ENCODE measurements around the gene MGAT1. TPM values are rescaled to one million over a fixed set of nuclear protein-coding genes. Genes with fewer than 3 reads are reported as not detected.
"Not testable (repeated sequence)": the region's sequence is repeated elsewhere in the genome, so short reads cannot be mapped to it uniquely, and the experiment has no call there.

MGAT1 gene
- total RNA-seq, 2 donors from 2014 or later = 76.2 to 101 TPM

DNA sequence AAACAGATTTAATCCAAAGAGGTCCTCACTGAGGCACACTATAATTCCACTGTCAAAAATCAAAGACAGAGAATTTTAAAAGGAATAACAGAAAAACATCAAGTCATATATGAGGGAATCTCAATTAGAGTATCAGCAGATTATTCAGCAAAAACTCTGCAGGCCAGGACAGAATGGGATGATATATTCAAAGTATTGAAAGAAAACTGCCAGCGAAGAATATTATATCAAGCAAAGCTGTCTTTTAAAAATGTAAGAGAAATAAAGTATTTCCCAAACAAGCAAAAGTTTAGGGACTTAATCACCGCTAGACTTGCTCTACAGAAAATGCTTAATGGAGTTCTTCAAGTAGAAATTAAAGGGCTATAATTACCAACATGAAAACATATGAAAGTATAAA is 47.0 kb downstream of the MGAT1 start:
- Mint-ChIP-seq H3K27me3 (ENCODE audit: insufficient read depth) (peaks cover 14% of the 10 kb centered on the region), H3K36me3 (ENCODE audit: low read depth) (no peaks in the 10 kb centered on the region), H3K4me3 (no peak overlapping the region), H3K4me1 (no peaks in the 10 kb centered on the region), H3K9me3 (peaks cover 21% of the 10 kb centered on the region), H3K27ac (no peak overlapping the region)
- Histone ChIP-seq H3K4me3 (ENCODE audit: low read length) (no peak overlapping the region), H3K4me1 (ENCODE audit: control insufficient read depth, insufficient read depth, low read length) (no peaks in the 10 kb centered on the region), H3K9ac (ENCODE audit: extremely low read depth, low read length, poor library complexity, severe bottlenecking) (no peak overlapping the region), H3K27ac (ENCODE audit: low read depth, low read length) (no peak overlapping the region), H3K27me3 (ENCODE audit: control insufficient read depth, insufficient read depth, low read length, poor library complexity, severe bottlenecking) (no peaks in the 10 kb centered on the region), H3K9me3 (ENCODE audit: control insufficient read depth, low read length) (no peaks in the 10 kb centered on the region), H3K36me3 (ENCODE audit: control insufficient read depth, insufficient read depth, low read length) (no peaks in the 10 kb centered on the region)
- WGBS, 2 experiments (ENCODE audit: insufficient coverage in 1 of 2, insufficient read length in 1 of 2) = 50 to 80% methylated on average over 1 of the region's 2 CpGs
- TF ChIP-seq, protein P1, sequence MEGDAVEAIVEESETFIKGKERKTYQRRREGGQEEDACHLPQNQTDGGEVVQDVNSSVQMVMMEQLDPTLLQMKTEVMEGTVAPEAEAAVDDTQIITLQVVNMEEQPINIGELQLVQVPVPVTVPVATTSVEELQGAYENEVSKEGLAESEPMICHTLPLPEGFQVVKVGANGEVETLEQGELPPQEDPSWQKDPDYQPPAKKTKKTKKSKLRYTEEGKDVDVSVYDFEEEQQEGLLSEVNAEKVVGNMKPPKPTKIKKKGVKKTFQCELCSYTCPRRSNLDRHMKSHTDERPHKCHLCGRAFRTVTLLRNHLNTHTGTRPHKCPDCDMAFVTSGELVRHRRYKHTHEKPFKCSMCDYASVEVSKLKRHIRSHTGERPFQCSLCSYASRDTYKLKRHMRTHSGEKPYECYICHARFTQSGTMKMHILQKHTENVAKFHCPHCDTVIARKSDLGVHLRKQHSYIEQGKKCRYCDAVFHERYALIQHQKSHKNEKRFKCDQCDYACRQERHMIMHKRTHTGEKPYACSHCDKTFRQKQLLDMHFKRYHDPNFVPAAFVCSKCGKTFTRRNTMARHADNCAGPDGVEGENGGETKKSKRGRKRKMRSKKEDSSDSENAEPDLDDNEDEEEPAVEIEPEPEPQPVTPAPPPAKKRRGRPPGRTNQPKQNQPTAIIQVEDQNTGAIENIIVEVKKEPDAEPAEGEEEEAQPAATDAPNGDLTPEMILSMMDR (conservative IDR thresholded peaks at IDR 0.05) = no peak
- no peak for DNase-seq

DNA sequence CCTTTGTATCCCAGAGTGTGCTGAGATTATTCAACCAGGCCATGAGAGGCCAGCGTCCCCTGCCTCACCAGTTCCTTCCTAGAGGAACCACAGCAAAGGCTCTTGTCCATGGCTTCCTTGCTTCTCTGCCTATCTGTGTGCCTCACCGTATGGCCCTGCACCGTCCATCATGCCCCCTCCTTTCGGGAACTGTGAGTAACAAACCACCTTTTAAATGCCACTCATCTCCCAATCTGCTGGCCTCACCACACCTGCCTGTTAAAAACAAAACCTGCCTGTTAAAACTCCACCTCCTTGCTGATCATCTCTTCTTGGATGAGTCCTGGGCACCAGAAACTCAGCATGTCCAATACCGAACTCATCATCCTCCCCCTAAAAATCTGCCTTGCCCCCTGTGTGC is 58.4 kb downstream of the MGAT1 start:
- Mint-ChIP-seq H3K27me3 (ENCODE audit: insufficient read depth) (peaks cover 34% of the 10 kb centered on the region), H3K27ac (no peak overlapping the region), H3K9me3 (no peaks in the 10 kb centered on the region), H3K4me3 (no peak overlapping the region), H3K4me1 (no peaks in the 10 kb centered on the region), H3K36me3 (ENCODE audit: low read depth) (no peaks in the 10 kb centered on the region)
- Histone ChIP-seq H3K36me3 (ENCODE audit: control insufficient read depth, insufficient read depth, low read length) (no peaks in the 10 kb centered on the region), H3K9me3 (ENCODE audit: control insufficient read depth, low read length) (no peaks in the 10 kb centered on the region), H3K27ac (ENCODE audit: low read depth, low read length) (no peak overlapping the region), H3K4me3 (ENCODE audit: low read length) (no peak overlapping the region), H3K4me1 (ENCODE audit: control insufficient read depth, insufficient read depth, low read length) (no peaks in the 10 kb centered on the region), H3K27me3 (ENCODE audit: control insufficient read depth, insufficient read depth, low read length, poor library complexity, severe bottlenecking) (peaks cover 48% of the 10 kb centered on the region), H3K9ac (ENCODE audit: extremely low read depth, low read length, poor library complexity, severe bottlenecking) (no peak overlapping the region)
- DNase-seq = no peak
- TF ChIP-seq, protein P1 (conservative IDR thresholded peaks at IDR 0.05) = no peak
- WGBS, 2 experiments (ENCODE audit: insufficient coverage in 1 of 2, insufficient read length in 1 of 2) = 82 to 95% methylated on average over 5 of the region's 5 CpGs

DNA sequence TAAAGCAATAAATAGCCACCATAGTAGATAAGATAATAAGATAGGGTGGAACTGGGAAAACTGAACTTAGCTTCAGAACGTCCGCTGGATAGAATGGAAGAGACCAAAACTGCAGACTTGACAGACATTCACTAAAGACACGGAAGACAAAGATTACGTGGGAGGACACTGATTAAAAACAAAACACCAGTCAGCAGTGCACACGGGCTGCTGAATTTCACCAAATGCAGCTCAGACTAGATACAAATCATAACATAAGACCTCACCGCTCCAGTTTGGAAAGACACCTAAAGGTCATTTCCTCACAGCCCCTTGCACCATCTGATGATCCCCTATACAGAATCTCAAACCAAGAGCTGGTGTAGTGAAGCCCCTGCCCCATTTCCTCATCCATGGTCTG is 59.9 kb downstream of the MGAT1 start:
- Histone ChIP-seq H3K27me3 (ENCODE audit: control insufficient read depth, insufficient read depth, low read length, poor library complexity, severe bottlenecking) (peaks cover 53% of the 10 kb centered on the region), H3K9ac (ENCODE audit: extremely low read depth, low read length, poor library complexity, severe bottlenecking) (no peak overlapping the region), H3K27ac (ENCODE audit: low read depth, low read length) (no peak overlapping the region), H3K4me3 (ENCODE audit: low read length) (no peak overlapping the region), H3K4me1 (ENCODE audit: control insufficient read depth, insufficient read depth, low read length) (no peaks in the 10 kb centered on the region), H3K9me3 (ENCODE audit: control insufficient read depth, low read length) (no peaks in the 10 kb centered on the region), H3K36me3 (ENCODE audit: control insufficient read depth, insufficient read depth, low read length) (no peaks in the 10 kb centered on the region)
- no peak for DNase-seq
- TF ChIP-seq, protein P1 (conservative IDR thresholded peaks at IDR 0.05) = no peak
- H3K4me3 Mint-ChIP-seq = no peak overlapping the region
- WGBS, 2 experiments (ENCODE audit: insufficient coverage in 1 of 2, insufficient read length in 1 of 2) = 87 to 90% methylated on average over 6 of the region's 6 CpGs
- no peaks in the 10 kb centered on the region for H3K4me1 Mint-ChIP-seq
- H3K27ac Mint-ChIP-seq = no peak overlapping the region
- H3K36me3 Mint-ChIP-seq (ENCODE audit: low read depth) = no peaks in the 10 kb centered on the region
- peaks cover 40% of the 10 kb centered on the region for H3K27me3 Mint-ChIP-seq (ENCODE audit: insufficient read depth)
- H3K9me3 Mint-ChIP-seq = no peaks in the 10 kb centered on the region

DNA sequence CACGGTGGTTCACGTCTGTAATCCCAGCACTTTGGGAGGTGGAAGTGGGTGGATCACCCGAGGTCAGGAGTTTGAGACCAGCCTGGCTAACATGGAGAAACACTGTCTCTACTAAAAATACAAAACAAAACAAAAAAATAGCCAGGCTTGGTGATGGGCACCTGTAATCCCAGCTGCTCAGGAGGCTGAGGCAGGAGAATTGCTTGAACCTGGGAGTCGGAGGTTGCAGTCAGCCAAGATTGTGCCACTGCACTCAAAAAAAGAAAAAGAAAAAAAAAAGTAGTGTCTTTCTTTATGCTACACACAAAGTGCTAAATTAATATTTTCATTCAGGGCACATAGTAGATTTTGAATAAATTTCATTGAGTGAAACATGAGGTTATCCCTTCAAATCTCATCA is 61.7 kb downstream of the MGAT1 start:
- H3K4me1 ChIP-seq (ENCODE audit: control insufficient read depth, insufficient read depth, low read length); H3K4me3 ChIP-seq (ENCODE audit: low read length); H3K4me3 Mint-ChIP-seq; DNase-seq; H3K9ac ChIP-seq (ENCODE audit: extremely low read depth, low read length, poor library complexity, severe bottlenecking); H3K4me1 Mint-ChIP-seq; H3K27ac Mint-ChIP-seq; H3K27ac ChIP-seq (ENCODE audit: low read depth, low read length); H3K9me3 ChIP-seq (ENCODE audit: control insufficient read depth, low read length); H3K36me3 ChIP-seq (ENCODE audit: control insufficient read depth, insufficient read depth, low read length); H3K36me3 Mint-ChIP-seq (ENCODE audit: low read depth); H3K9me3 Mint-ChIP-seq: not testable (repeated sequence)
- H3K27me3 Mint-ChIP-seq (ENCODE audit: insufficient read depth) = peaks cover 50% of the 10 kb centered on the region
- peaks cover 59% of the 10 kb centered on the region for H3K27me3 ChIP-seq (ENCODE audit: control insufficient read depth, insufficient read depth, low read length, poor library complexity, severe bottlenecking)
- WGBS, 2 experiments (ENCODE audit: insufficient coverage in 1 of 2, insufficient read length in 1 of 2) = 89 to 100% methylated on average over 2 to 4 of the region's 4 CpGs
